Esophagus squamous epithelium (tissue), 5 donors: ENCODE results near the gene SCN2A. TPM values are rescaled to one million over a fixed set of nuclear protein-coding genes. Genes with fewer than 3 reads are reported as not detected.

Experiments used
- DNase-seq: peaks from one replicate; lab custom pipeline; 2025; lab: John Stamatoyannopoulos, UW
- H3K27ac ChIP-seq, 4 donors: fragments of 200-600 bp; sonication (generic); one replicate each; pipeline ENCODE4 v1.5.1; 2016 to 2019; ENCODE audit warnings: mild to moderate bottlenecking in 1 of 4
- H3K27me3 ChIP-seq, 4 donors: fragments of 200-600 bp; sonication (generic); 1 replicate in 3 of 4; 2 replicates in 1 of 4; pipeline versions ENCODE4 v1.5.1 to v1.6.0; 2017 to 2021; ENCODE audit warnings: antibody characterized with exemption in 1 of 4
- H3K36me3 ChIP-seq, 3 donors: fragments of 200-600 bp; sonication (generic); one replicate each; pipeline ENCODE4 v1.5.1; 2016 to 2019
- H3K4me1 ChIP-seq, 3 donors: fragments of 200-600 bp; sonication (generic); one replicate each; pipeline ENCODE4 v1.5.1; 2017 to 2019
- H3K4me3 ChIP-seq, 4 donors: fragments of 200-600 bp; sonication (generic); 1 replicate in 3 of 4; 2 replicates in 1 of 4; pipeline ENCODE4 v1.5.1; 2016 to 2019; ENCODE audit warnings: mild to moderate bottlenecking in 2 of 4, moderate library complexity in 1 of 4
- H3K9me3 ChIP-seq, 3 donors: fragments of 200-600 bp; sonication (generic); one replicate each; pipeline ENCODE4 v1.5.1; 2016 to 2019
- POLR2A ChIP-seq, 4 donors: fragments of 450-650 bp; IDR thresholded peaks; one replicate each; pipeline ENCODE4 v1.6.1; 2017; ENCODE audit warnings: antibody characterized with exemption in 4 of 4, mild to moderate bottlenecking in 4 of 4, moderate library complexity in 3 of 4
- WGBS, 2 donors: methylation state at CpG; one replicate each; pipeline ENCODE4 v1.1.5; 2018; 5-methylcytosine and 5-hydroxymethylcytosine counted together
- intact Hi-C: fragments of 100-400 bp; cut with DNase I; formaldehyde crosslinking; loops from one replicate; pipeline ENCODE4 v1.15.0; 2022
- total RNA-seq, 4 donors: library from RNA; depleted of rRNA; stranded (reverse); fragments of >200 nt; gene quantifications; one replicate each; pipeline ENCODE4 v1.1.0, GENCODE V29; 2016
- TF ChIP-seq, protein P1 (sequence below), 6 experiments: fragments of 450-650 bp in 4 of 6; fragments of 200-600 bp in 2 of 6; sonication (generic) in 2 of 6; IDR thresholded peaks; one replicate each; pipeline ENCODE4 v1.5.1; 2016 to 2019; ENCODE audit warnings: antibody characterized with exemption in 6 of 6, mild to moderate bottlenecking in 4 of 6, moderate library complexity in 4 of 6
- donor health status: DM: yes; HTN: yes; CAD: no.

The SCN2A gene
- total RNA-seq, 4 donors from 2014 or later, result 0.21 TPM; not detected in 3

DNA sequence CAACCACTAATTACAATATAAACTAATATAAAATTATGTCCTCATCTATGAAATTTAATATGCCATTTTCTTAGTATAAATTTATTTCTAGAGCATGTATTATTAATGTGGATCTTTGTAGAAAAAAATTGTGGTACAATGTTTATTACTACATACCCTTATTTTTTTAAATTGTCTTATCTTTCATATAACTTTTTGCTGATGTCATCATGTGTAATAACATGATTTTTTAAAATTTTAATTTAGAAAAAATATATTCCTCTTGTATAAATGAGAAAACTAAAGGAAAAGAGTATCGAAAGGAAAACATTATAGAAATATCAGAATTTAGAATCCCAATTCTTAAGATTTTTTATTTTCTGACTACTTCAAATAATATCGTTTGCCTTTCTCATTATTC lies 49.9 kb downstream of the SCN2A start:
- Histone ChIP-seq H3K27me3 (no peaks in the 10 kb centered on the region), H3K4me3 (no peak overlapping the region), H3K27ac (no peak overlapping the region), H3K9me3 (no peaks in the 10 kb centered on the region), H3K36me3 (no peaks in the 10 kb centered on the region), H3K4me1 (peaks cover 0 to 7% (median 0%) of the 10 kb centered on the region in 3 donors)
- WGBS, 2 donors, result 80 to 95% methylated on average over 2 of the region's 2 CpGs
- intact Hi-C loops, result no loop called here
- no peak for DNase-seq
- TF ChIP-seq, protein P1, sequence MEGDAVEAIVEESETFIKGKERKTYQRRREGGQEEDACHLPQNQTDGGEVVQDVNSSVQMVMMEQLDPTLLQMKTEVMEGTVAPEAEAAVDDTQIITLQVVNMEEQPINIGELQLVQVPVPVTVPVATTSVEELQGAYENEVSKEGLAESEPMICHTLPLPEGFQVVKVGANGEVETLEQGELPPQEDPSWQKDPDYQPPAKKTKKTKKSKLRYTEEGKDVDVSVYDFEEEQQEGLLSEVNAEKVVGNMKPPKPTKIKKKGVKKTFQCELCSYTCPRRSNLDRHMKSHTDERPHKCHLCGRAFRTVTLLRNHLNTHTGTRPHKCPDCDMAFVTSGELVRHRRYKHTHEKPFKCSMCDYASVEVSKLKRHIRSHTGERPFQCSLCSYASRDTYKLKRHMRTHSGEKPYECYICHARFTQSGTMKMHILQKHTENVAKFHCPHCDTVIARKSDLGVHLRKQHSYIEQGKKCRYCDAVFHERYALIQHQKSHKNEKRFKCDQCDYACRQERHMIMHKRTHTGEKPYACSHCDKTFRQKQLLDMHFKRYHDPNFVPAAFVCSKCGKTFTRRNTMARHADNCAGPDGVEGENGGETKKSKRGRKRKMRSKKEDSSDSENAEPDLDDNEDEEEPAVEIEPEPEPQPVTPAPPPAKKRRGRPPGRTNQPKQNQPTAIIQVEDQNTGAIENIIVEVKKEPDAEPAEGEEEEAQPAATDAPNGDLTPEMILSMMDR (IDR thresholded peaks at IDR 0.05), result no peak
- TF ChIP-seq POLR2A (IDR thresholded peaks at IDR 0.05), result no peak

DNA sequence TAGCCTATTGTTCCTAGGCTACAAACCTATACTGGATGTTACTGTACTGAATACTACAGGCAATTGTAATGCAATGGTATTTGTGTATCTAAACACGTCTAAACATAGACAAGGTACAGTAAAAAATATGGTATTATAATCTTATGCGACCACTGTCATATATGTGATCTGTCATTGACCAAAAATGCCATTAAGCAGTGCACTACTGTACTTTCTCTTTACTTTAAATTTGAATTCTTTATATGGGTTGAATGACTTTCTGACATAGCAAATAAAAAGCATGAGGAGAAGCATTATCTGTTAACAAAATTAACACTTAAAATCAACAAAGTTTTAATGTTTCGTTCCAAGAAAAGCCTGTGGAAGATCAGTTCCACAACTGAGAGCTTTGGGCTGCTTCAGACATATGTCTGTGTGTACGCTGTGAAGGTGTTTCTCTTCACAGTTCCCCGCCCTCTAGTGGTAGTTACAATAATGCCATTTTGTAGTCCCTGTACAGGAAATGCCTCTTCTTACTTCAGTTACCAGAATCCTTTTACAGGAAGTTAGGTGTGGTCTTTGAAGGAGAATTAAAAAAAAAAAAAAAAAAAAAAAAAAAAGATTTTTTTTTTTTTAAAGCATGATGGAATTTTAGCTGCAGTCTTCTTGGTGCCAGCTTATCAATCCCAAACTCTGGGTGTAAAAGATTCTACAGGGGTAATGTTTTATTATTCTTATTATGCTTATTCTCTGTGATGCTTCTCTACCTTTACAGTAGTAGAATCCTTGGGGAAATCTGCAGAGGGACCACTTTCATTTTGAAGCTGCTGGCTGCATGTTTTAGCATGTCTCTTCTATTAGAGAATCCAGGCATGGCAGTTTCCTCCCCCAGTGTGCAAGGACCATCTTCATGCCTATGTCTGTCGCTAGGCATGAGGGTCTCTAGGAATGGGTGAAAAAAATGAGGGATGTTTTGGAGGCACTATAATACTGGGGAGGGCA lies 54.5 kb downstream of the SCN2A start:
- no peak for DNase-seq
- no peaks in the 10 kb centered on the region for H3K36me3 ChIP-seq
- H3K4me1 ChIP-seq, result peaks cover 0 to 9% (median 0%) of the 10 kb centered on the region in 3 donors
- TF ChIP-seq, protein P1 (IDR thresholded peaks at IDR 0.05), result peak; percentile 49 to 75 (median 66)
- TF ChIP-seq POLR2A (IDR thresholded peaks at IDR 0.05), result no peak
- H3K9me3 ChIP-seq, result no peaks in the 10 kb centered on the region
- H3K27me3 ChIP-seq, result no peaks in the 10 kb centered on the region
- intact Hi-C loops, result no loop called here
- WGBS, 2 donors, result 18 to 20% methylated on average over 6 of the region's 6 CpGs
- H3K27ac ChIP-seq, result no peak overlapping the region
- no peak overlapping the region for H3K4me3 ChIP-seq

DNA sequence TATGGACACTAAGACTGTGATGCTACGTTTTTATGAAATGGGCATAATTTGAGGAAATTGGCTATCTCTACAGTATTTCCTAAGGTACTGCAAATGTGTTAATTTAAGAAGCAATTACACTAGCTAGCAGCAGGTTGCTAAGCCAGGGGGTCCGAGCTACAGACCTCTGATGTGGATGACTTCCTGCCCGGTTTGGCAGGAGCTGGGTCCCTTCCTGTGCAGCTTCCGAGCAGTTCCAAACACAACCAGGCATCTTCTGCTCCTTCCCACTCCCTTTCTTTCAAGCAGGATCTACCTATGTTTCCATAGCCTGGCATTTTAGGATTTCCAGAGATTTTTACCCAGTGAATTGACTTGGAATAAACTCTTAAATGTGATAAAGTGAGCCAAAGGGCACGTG lies 55.7 kb downstream of the SCN2A start:
- no peaks in the 10 kb centered on the region for H3K9me3 ChIP-seq
- no peak overlapping the region for H3K4me3 ChIP-seq
- intact Hi-C loops, result no loop called here
- no peak for DNase-seq
- TF ChIP-seq POLR2A (IDR thresholded peaks at IDR 0.05), result no peak
- TF ChIP-seq, protein P1 (IDR thresholded peaks at IDR 0.05), result no peak
- H3K36me3 ChIP-seq, result no peaks in the 10 kb centered on the region
- 45 to 52% methylated on average over 5 of the region's 5 CpGs for WGBS, 2 donors
- no peaks in the 10 kb centered on the region for H3K27me3 ChIP-seq
- peaks cover 0 to 9% (median 0%) of the 10 kb centered on the region in 3 donors for H3K4me1 ChIP-seq
- H3K27ac ChIP-seq, result no peak overlapping the region

DNA sequence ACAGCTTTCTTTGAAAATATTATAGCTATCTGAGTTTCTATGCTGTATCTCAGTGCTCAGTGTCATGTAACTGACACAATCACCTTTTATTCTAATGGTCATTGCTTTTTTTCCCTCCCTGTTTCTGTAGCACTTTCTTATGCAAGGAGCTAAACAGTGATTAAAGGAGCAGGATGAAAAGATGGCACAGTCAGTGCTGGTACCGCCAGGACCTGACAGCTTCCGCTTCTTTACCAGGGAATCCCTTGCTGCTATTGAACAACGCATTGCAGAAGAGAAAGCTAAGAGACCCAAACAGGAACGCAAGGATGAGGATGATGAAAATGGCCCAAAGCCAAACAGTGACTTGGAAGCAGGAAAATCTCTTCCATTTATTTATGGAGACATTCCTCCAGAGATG lies 56.4 kb downstream of the SCN2A start:
- Histone ChIP-seq H3K9me3 (no peaks in the 10 kb centered on the region), H3K36me3 (no peaks in the 10 kb centered on the region), H3K27me3 (no peaks in the 10 kb centered on the region), H3K4me1 (peaks cover 0 to 9% (median 0%) of the 10 kb centered on the region in 3 donors), H3K27ac (no peak overlapping the region), H3K4me3 (no peak overlapping the region)
- intact Hi-C loops, result no loop called here
- TF ChIP-seq, protein P1 (IDR thresholded peaks at IDR 0.05), result no peak
- no peak for TF ChIP-seq POLR2A (IDR thresholded peaks at IDR 0.05)
- no peak for DNase-seq
- WGBS, 2 donors, result 76 to 93% methylated on average over 4 of the region's 4 CpGs

DNA sequence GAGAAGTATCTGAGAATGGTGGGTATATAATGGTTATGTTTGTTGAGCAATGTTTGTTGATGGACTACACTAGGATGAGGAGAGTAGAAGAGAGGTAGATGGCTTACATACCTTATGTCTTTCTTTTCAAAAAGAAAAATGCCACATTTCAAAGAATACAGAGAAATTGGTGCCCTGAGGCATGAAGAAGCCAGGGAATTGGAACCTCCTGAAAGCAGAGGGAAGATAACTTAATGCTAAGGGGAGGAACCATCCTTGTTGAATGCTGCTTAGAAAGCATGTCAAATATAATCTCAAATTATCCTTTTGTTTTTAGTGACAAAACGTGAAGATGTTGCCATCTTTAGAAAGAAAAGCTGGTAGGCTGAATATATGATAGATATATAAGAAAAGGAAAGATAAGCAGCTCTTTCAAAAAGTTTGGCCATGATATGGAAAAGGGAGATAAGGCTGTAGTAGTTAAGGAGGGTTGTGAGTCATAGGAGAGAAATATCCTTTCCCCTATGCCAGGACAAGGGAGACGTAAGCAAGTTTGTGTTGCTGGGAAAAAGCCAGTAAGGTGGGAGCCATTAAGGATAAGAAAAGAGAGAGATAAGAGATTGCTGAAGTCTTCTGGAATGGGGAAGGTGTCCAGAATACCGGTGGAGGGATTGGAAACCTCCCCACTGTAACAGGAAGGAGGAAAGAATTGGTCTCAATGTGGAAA lies 66.3 kb downstream of the SCN2A start:
- H3K27me3 ChIP-seq, result no peaks in the 10 kb centered on the region
- no peaks in the 10 kb centered on the region for H3K9me3 ChIP-seq
- no peak for DNase-seq
- no peak overlapping the region for H3K27ac ChIP-seq
- WGBS, 2 donors, result 28 to 30% methylated on average over 3 of the region's 3 CpGs
- no peaks in the 10 kb centered on the region for H3K4me1 ChIP-seq
- H3K36me3 ChIP-seq, result no peaks in the 10 kb centered on the region
- TF ChIP-seq, protein P1 (IDR thresholded peaks at IDR 0.05), result no peak
- no peak for TF ChIP-seq POLR2A (IDR thresholded peaks at IDR 0.05)
- intact Hi-C loops, result no loop called here
- H3K4me3 ChIP-seq, result no peak overlapping the region
